Suprapubic skin (tissue), 4 donors: ENCODE measurements around the gene COA8.

ENCODE experiments used
- CTCF ChIP-seq, 2 donors: fragments of 200-600 bp in 1 of 2; fragments of 450-650 bp in 1 of 2; sonication (generic) in 1 of 2; IDR thresholded peaks; one replicate each; pipeline ENCODE4 v1.5.1; 2016 to 2019; ENCODE audit warnings: antibody characterized with exemption in 2 of 2, mild to moderate bottlenecking in 1 of 2, moderate library complexity in 1 of 2
- EP300 ChIP-seq: sonication (generic); formaldehyde crosslinking; IDR thresholded peaks from one replicate; pipeline ENCODE4 v1.6.1; 2017; ENCODE audit warnings: antibody characterized with exemption
- POLR2A ChIP-seq, 2 donors: fragments of 450-650 bp; IDR thresholded peaks; one replicate each; pipeline ENCODE4 v1.6.1; 2017; ENCODE audit warnings: antibody characterized with exemption in 2 of 2, mild to moderate bottlenecking in 2 of 2, moderate library complexity in 2 of 2
- POLR2AphosphoS5 ChIP-seq, 3 donors: sonication (generic); formaldehyde crosslinking; IDR thresholded peaks; one replicate each; pipeline ENCODE4 v1.6.1; 2017; ENCODE audit warnings: antibody characterized with exemption in 3 of 3

- TF ChIP-seq CTCF (IDR thresholded peaks at IDR 0.05) (no peak), POLR2A (IDR thresholded peaks at IDR 0.05) (no peak), EP300 (no peak), POLR2AphosphoS5 (IDR thresholded peaks at IDR 0.05) (no peak)
These were observed 35.9 kb upstream of the COA8 start for GRCh38 chr14:103526914-103527248.
